Stomach (tissue), 4 donors: Measurements from ENCODE around the gene FAM222A.

Experiments used
- EP300 ChIP-seq: sonication (generic); formaldehyde crosslinking; IDR thresholded peaks from one replicate; pipeline ENCODE4 v1.6.1; 2017; ENCODE audit warnings: antibody characterized with exemption
- POLR2A ChIP-seq, 4 donors: fragments of 450-650 bp; IDR thresholded peaks; one replicate each; pipeline ENCODE4 v1.6.1; 2016; ENCODE audit warnings: antibody characterized with exemption in 4 of 4, control low read depth in 2 of 4, mild to moderate bottlenecking in 1 of 4, moderate library complexity in 1 of 4
- POLR2AphosphoS5 ChIP-seq, 3 donors: sonication (generic); formaldehyde crosslinking; IDR thresholded peaks; one replicate each; pipeline ENCODE4 v1.6.1; 2016; ENCODE audit warnings: antibody characterized with exemption in 3 of 3
- TF ChIP-seq, protein P1 (sequence below), 7 experiments: fragments of 450-650 bp in 4 of 7; fragments of 200-600 bp in 3 of 7; sonication (generic) in 3 of 7; IDR thresholded peaks; one replicate each; pipeline ENCODE4 v1.5.1; 2016 to 2019; ENCODE audit warnings: antibody characterized with exemption in 7 of 7, control low read depth in 2 of 7, mild to moderate bottlenecking in 1 of 7

GRCh38 chr12:109710205-109710746 lies 3.3 kb upstream of the FAM222A start:
- TF ChIP-seq POLR2A (IDR thresholded peaks at IDR 0.05) (no peak), EP300 (no peak), POLR2AphosphoS5 (IDR thresholded peaks at IDR 0.05) (no peak)
- TF ChIP-seq, protein P1, sequence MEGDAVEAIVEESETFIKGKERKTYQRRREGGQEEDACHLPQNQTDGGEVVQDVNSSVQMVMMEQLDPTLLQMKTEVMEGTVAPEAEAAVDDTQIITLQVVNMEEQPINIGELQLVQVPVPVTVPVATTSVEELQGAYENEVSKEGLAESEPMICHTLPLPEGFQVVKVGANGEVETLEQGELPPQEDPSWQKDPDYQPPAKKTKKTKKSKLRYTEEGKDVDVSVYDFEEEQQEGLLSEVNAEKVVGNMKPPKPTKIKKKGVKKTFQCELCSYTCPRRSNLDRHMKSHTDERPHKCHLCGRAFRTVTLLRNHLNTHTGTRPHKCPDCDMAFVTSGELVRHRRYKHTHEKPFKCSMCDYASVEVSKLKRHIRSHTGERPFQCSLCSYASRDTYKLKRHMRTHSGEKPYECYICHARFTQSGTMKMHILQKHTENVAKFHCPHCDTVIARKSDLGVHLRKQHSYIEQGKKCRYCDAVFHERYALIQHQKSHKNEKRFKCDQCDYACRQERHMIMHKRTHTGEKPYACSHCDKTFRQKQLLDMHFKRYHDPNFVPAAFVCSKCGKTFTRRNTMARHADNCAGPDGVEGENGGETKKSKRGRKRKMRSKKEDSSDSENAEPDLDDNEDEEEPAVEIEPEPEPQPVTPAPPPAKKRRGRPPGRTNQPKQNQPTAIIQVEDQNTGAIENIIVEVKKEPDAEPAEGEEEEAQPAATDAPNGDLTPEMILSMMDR (IDR thresholded peaks at IDR 0.05), result no peak
